Ovary (tissue), 9 donors: ENCODE measurements around the gene TLR6. TPM values are rescaled to one million over a fixed set of nuclear protein-coding genes. Genes with fewer than 3 reads are reported as not detected.

Experiments used
- DNase-seq, 5 donors: peaks; one replicate each; pipeline ENCODE4 v3.0.0-alpha.2; 2019 to 2020
- H3K27ac ChIP-seq, 2 donors: fragments of 200-600 bp; one replicate each; pipeline versions ENCODE4 v1.5.1 to v1.8.0; 2019 to 2022
- H3K27me3 ChIP-seq: fragments of 200-600 bp; one replicate; pipeline ENCODE4 v1.8.0; 2022
- H3K36me3 ChIP-seq: fragments of 200-600 bp; sonication (generic); one replicate; pipeline ENCODE4 v1.5.1; 2019
- H3K4me1 ChIP-seq: one replicate; pipeline ENCODE4 v1.8.1; 2013; ENCODE audit warnings: mild to moderate bottlenecking, moderate library complexity; ENCODE audit not compliant: insufficient read depth
- H3K4me3 ChIP-seq: fragments of 200-600 bp; sonication (generic); one replicate; pipeline ENCODE4 v1.5.1; 2017
- H3K9me3 ChIP-seq, 2 donors: fragments of 200-600 bp in 1 of 2; sonication (generic) in 1 of 2; one replicate each; pipeline versions ENCODE4 v1.5.1 to v1.8.1; 2013 to 2019; ENCODE audit warnings: mild to moderate bottlenecking in 1 of 2, moderate library complexity in 1 of 2
- CTCF ChIP-seq, 3 donors: fragments of 450-650 bp in 2 of 3; fragments of 200-600 bp in 1 of 3; IDR thresholded peaks; one replicate each; pipeline versions ENCODE4 v1.5.1 to v1.8.0; 2016 to 2022; ENCODE audit warnings: antibody characterized with exemption in 3 of 3, mild to moderate bottlenecking in 1 of 3
- EP300 ChIP-seq: sonication (generic); formaldehyde crosslinking; IDR thresholded peaks from one replicate; pipeline ENCODE4 v1.6.1; 2017; ENCODE audit warnings: antibody characterized with exemption
- POLR2A ChIP-seq: fragments of 450-650 bp; IDR thresholded peaks from one replicate; pipeline ENCODE4 v1.6.1; 2017; ENCODE audit warnings: antibody characterized with exemption, mild to moderate bottlenecking, moderate library complexity
- WGBS, 3 donors: extraction: QIAGEN DNeasy Blood & Tissue Kit in 1 of 3; methylation state at CpG; one replicate each; pipeline versions ENCODE4 v1.1.5 to v1.1.7; 2013 to 2017; 5-methylcytosine and 5-hydroxymethylcytosine counted together
- intact Hi-C, 4 donors: fragments of 100-400 bp; cut with DNase I; formaldehyde crosslinking; loops; one replicate each; pipeline versions ENCODE4 v1.11.0 to v1.15.1; 2022 to 2023
- polyA plus RNA-seq, 2 donors: library from polyadenylated mRNA; stranded (reverse); fragments of 200-250 nt in 1 of 2; fragments of 350-450 nt in 1 of 2; fragmentation: Illumina TruSeq in 1 of 2; extraction: RNeasy Lipid Tissue Mini Kit (QIAGEN cat#74804) in 1 of 2; gene quantifications; one replicate each; pipeline ENCODE4 v1.2.3, GENCODE V29; 2013 to 2014
- total RNA-seq, 7 donors: library from RNA; depleted of rRNA in 2 of 7; stranded (reverse); fragments of >200 nt in 2 of 7; fragmentation: NEBNext Ultra II Directional in 3 of 7; extraction: Animal tissue kit (Norgen Biotek cat#: 25700) in 3 of 7; gene quantifications; one replicate each; pipeline versions ENCODE4 v1.1.0 to v1.2.4, GENCODE V29; 2016 to 2023
- donor health status: DM: no; HTN: no; CAD: no; lungs with moderate emphysema.
- donor health status: DM: no; HTN: no; CAD: no.
- donor health status: Bipolar disorder and iron deficiency.
- donor health status: DM: yes; HTN: yes; CAD: no.
- donor health status: DM: no; HTN: no; CAD: no.
- donor health status: DM: yes; HTN: yes; CAD: no.

Gene TLR6
- total and polyA plus RNA-seq, 9 donors: 0.52 to 5.0 (median 2.6) TPM

DNA sequence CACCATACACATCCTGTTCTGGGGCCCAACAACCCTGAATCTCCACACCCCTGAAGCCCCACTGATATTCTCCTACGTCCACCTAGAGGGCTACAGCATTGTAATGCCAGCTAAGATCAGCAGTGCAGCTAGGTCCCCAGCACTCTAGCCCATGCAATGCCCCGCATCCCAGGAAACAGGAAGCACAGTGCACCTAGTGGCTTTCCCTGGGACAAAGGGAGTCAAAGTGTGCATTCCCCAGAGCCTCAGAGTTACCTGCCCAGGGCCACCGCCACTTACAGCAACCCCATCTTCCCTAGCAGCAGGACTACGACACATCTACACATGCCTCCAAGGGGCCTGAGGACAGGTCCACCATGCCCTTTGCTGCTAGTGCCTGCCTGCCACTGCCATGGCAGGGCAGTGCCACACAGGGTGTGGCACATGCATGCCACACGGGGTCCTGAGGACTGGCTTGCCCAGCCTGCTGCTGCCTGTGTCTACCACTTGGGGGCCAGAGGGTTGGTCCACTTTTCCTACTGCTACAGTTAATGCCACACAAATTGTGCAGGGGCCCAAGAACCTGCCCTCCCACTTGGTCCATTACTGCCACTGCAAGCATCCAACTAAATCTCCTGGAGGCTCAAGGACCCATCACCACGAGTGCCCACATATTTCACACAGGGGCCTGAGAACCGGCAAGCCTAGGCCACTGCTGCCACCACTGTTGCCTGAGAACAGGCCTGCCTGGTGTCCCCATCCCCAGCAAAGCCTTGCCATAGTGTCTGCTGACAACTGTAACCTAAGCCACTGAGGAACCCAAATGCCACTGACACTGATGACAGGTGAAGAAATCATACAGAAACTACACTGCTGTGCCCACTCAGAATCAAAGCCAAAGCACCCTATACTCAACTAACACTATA is 23.7 kb downstream of the TLR6 start:
- TF ChIP-seq CTCF (IDR thresholded peaks at IDR 0.05): no peak
- TF ChIP-seq EP300: no peak
- no peak for TF ChIP-seq POLR2A
- WGBS, 3 donors: 92 to 93% (median 92%) methylated on average over 7 of the region's 7 CpGs
- Histone ChIP-seq H3K27ac (no peak overlapping the region), H3K4me1 (no peaks in the 10 kb centered on the region), H3K36me3 (no peaks in the 10 kb centered on the region), H3K27me3 (no peaks in the 10 kb centered on the region), H3K4me3 (no peak overlapping the region), H3K9me3 (no peaks in the 10 kb centered on the region)
- DNase-seq: no peak
- intact Hi-C loops: no loop called here

DNA sequence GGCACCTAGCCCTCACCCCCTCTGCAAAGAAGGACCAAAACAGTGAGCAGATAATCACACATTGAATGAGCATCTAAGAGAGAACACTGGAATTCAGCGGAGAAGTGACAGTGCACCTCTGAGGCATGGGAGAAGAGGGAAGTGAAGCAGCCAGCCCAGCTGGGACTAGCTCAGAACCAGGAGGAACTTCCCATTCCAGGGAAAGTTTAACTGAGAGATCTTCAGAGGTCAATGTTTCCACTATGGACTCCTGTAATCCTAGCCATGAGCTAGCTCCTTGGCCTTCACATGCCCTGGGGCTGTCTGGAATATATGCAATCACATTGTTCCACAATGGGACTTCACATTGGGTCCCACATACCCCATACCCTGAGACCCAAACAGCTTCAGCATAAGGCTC is 24.4 kb downstream of the TLR6 start:
- DNase-seq: no peak

DNA sequence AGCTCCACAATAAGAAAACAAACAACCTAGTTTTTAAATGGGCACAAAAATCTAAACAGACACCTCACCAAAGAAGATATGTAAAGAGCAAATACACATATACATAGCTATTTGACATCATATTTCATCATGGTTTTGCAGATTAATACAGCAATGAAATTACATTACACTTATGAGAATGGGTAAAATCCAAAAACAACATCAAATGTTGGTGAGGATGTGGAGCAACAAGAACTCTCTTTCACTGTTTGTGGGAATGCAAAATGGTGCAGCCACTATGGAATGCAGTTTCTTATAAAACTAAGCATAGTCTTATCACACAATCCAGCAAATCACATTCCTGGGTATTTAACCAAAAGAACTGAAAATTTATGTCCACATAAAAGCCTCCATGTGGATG is 25.0 kb downstream of the TLR6 start:
- Histone ChIP-seq H3K4me1 (no peaks in the 10 kb centered on the region), H3K36me3 (no peaks in the 10 kb centered on the region), H3K27me3 (no peaks in the 10 kb centered on the region), H3K27ac (no peak overlapping the region), H3K4me3 (no peak overlapping the region), H3K9me3 (no peaks in the 10 kb centered on the region)
- intact Hi-C loops: no loop called here
- DNase-seq: no peak
- TF ChIP-seq POLR2A (no peak), EP300 (no peak), CTCF (IDR thresholded peaks at IDR 0.05) (no peak)

More for the DNA sequence above, 24.4 kb downstream of the TLR6 start:
- Histone ChIP-seq H3K4me1 (no peaks in the 10 kb centered on the region), H3K27ac (no peak overlapping the region), H3K27me3 (no peaks in the 10 kb centered on the region), H3K36me3 (no peaks in the 10 kb centered on the region), H3K4me3 (no peak overlapping the region), H3K9me3 (no peaks in the 10 kb centered on the region)
- TF ChIP-seq EP300 (no peak), CTCF (IDR thresholded peaks at IDR 0.05) (no peak), POLR2A (no peak)
- WGBS, 3 donors: 93 to 97% (median 97%) methylated on average over 1 of the region's 1 CpG
- intact Hi-C loops: no loop called here

DNA sequence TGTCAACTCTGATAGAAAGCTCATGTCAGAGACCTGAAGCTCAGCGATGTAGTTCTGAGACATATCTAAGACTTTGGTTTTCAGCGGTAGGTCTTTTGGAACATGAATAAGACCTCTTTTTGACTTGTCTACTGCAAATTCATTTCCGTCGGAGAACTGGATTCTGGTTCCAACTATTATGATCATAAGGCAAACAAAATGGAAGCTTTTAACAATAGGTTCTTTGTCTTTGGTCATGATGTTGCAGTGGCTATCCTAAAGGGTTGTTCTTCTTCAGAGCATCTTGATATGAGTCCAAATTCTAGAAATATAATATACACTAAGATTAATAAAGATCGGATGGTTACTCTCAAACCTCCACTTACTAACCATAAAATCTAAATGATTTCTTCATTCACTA is 27.4 kb downstream of the TLR6 start:
- Histone ChIP-seq H3K4me3 (no peak overlapping the region), H3K4me1 (no peaks in the 10 kb centered on the region), H3K36me3 (no peaks in the 10 kb centered on the region), H3K27me3 (no peaks in the 10 kb centered on the region), H3K27ac (no peak overlapping the region), H3K9me3 (no peaks in the 10 kb centered on the region)
- WGBS, 3 donors: 96 to 98% (median 98%) methylated on average over 5 of the region's 5 CpGs
- intact Hi-C loops: no loop called here
- TF ChIP-seq POLR2A (no peak), CTCF (IDR thresholded peaks at IDR 0.05) (no peak), EP300 (no peak)
- DNase-seq: no peak
